HL-60 (cell line): ENCODE results near the gene ADIG.

Experiments used
- CTCF ChIP-seq: IDR thresholded peaks from one replicate; pipeline ENCODE4 v1.5.1; 2011; ENCODE audit warnings: low read length, control low read depth, inconsistent platforms; ENCODE audit not compliant: insufficient read depth
- GABPA ChIP-seq: IDR thresholded peaks from 2 replicates; pipeline ENCODE4 v1.6.1; 2012; ENCODE audit warnings: low read depth
- REST ChIP-seq: IDR thresholded peaks from 2 replicates; pipeline ENCODE4 v1.6.1; 2012; ENCODE audit warnings: low read depth; ENCODE audit not compliant: insufficient replicate concordance

- TF ChIP-seq GABPA (no peak), CTCF (no peak), REST (no peak)
Observed at GRCh38 chr20:38563802-38564431, 17.1 kb upstream of the ADIG start.
